HFFc6 (cell line): ENCODE results near the gene HBB. TPM values are rescaled to one million over a fixed set of nuclear protein-coding genes. Genes with fewer than 3 reads are reported as not detected.

ENCODE experiments used
- DNase-seq: peaks from one replicate; pipeline ENCODE4 v3.0.0-alpha.2; 2018
- H3K27ac Mint-ChIP-seq: 2 replicates; pipeline ENCODE4 v1.8.0; 2020; ENCODE audit warnings: mild to moderate bottlenecking, mixed read lengths
- H3K27me3 Mint-ChIP-seq: 2 replicates; pipeline ENCODE4 v1.8.0; 2021; ENCODE audit warnings: mild to moderate bottlenecking, moderate library complexity, mixed read lengths; ENCODE audit not compliant: insufficient read depth
- H3K36me3 Mint-ChIP-seq: 2 replicates; pipeline ENCODE4 v1.8.0; 2021; ENCODE audit warnings: low read depth, mixed read lengths
- H3K4me1 Mint-ChIP-seq: 2 replicates; pipeline ENCODE4 v1.8.0; 2020; ENCODE audit warnings: low read depth, mixed read lengths
- H3K4me3 Mint-ChIP-seq: 2 replicates; pipeline ENCODE4 v1.8.0; 2020; ENCODE audit warnings: mild to moderate bottlenecking, moderate library complexity, mixed read lengths
- H3K9me3 Mint-ChIP-seq: 2 replicates; pipeline ENCODE4 v1.8.0; 2020; ENCODE audit warnings: mild to moderate bottlenecking, mixed read lengths
- total RNA-seq, 6 experiments: library from RNA; stranded (reverse); fragmentation: NEBNext Ultra II Directional; extraction: Animal tissue kit (Norgen Biotek cat#: 25700); gene quantifications; 2 replicates in 1 of 6; 3 replicates in 5 of 6; pipeline ENCODE4 v1.2.3, GENCODE V29; 2021
- TF ChIP-seq, protein P1 (sequence below): fragments of 200-600 bp; sonication (generic); IDR thresholded peaks from 2 replicates; pipeline ENCODE4 v1.5.0; 2021; ENCODE audit warnings: antibody characterized with exemption, mild to moderate bottlenecking

Gene HBB
- total RNA-seq, 6 experiments from 2014 or later, result not detected

DNA sequence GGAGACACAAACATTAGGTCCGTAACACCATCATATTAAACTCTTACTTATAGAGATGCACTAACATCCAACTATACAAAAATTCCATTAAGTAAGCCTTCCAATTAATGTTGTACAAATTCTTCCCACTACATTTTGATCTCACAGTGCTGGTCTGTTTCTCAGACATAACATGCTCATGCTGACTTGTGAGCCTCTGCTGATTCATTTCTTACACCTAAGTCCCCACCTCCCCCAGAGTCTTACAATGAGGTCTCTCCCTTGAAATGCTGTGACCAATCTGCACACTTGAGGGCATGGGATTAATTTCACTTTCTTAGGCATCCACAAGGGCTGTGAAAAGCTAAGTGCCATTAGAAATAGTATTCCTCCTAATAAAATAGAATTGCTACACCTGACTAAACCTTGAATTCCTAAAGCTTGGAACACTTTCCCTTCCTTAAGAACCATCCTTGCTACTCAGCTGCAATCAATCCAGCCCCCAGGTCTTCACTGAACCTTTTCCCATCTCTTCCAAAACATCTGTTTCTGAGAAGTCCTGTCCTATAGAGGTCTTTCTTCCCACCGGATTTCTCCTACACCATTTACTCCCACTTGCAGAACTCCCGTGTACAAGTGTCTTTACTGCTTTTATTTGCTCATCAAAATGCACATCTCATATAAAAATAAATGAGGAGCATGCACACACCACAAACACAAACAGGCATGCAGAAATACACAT is 20.8 kb upstream of the HBB start:
- Mint-ChIP-seq H3K9me3 (no peaks in the 10 kb centered on the region), H3K27me3 (peaks cover 2% of the 10 kb centered on the region; the same call in 1 of the 2 replicates), H3K4me1 (peaks cover 30% of the 10 kb centered on the region), H3K4me3 (no peak overlapping the region; the same call in 1 of the 2 replicates), H3K36me3 (no peaks in the 10 kb centered on the region), H3K27ac (no peak overlapping the region)
- TF ChIP-seq, protein P1, sequence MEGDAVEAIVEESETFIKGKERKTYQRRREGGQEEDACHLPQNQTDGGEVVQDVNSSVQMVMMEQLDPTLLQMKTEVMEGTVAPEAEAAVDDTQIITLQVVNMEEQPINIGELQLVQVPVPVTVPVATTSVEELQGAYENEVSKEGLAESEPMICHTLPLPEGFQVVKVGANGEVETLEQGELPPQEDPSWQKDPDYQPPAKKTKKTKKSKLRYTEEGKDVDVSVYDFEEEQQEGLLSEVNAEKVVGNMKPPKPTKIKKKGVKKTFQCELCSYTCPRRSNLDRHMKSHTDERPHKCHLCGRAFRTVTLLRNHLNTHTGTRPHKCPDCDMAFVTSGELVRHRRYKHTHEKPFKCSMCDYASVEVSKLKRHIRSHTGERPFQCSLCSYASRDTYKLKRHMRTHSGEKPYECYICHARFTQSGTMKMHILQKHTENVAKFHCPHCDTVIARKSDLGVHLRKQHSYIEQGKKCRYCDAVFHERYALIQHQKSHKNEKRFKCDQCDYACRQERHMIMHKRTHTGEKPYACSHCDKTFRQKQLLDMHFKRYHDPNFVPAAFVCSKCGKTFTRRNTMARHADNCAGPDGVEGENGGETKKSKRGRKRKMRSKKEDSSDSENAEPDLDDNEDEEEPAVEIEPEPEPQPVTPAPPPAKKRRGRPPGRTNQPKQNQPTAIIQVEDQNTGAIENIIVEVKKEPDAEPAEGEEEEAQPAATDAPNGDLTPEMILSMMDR, result no peak
- DNase-seq, result no peak

DNA sequence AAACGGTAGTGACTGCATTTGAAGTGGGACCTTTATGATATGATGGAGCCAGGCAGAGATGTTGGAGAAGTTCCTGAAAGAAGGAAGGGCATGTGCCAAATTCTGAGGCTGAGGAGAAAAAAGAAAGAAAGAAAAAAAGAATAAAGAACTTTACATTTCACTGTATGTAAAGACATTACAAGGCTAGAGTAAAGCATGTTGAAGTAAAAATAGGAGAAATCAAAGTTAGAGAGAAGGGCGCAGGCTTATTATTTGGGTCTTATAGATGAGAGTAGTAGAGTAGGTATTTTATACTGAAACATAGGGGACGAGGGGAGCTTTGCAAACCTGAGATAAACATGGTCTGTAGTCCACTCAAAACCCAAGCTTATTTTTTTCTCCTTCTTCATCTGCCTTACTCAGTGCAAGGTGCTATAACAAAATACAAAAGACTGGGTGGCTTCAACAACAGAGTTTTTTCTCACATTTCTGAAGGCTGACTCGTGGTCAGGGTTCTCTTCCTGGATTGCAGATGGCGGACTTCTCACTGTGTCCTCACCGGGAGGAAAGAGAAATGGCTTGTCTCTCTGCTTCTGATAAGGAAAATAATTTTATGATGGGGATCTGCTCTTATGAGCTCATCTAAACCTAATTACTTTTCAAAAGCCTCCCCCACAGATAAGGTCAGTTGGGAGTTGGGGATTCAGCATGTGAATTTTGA is 20.1 kb upstream of the HBB start:
- Mint-ChIP-seq H3K9me3 (no peaks in the 10 kb centered on the region), H3K4me3 (no peak overlapping the region; the same call in 1 of the 2 replicates), H3K27me3 (no peaks in the 10 kb centered on the region), H3K4me1 (peaks cover 28% of the 10 kb centered on the region), H3K36me3 (no peaks in the 10 kb centered on the region), H3K27ac (no peak overlapping the region)
- no peak for DNase-seq
- TF ChIP-seq, protein P1, result no peak

DNA sequence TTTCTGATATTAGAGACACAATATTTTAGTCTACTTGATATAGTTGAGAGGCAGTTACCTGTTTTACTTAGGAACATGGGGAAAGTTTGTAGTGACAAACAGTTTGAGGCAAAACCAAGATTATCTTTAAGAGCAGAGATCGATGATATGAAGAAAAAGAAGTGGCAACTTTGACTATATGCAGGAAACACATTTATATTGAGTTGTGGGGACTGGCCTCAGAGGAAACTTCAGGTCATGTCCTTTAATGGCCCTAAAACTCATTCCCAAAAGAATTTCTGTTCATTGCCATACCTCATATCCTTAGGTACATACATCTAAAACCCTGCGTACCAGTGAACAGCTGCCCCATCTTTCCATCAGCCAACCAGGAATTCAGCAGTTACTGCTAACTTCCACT is 18.3 kb upstream of the HBB start:
- peaks cover 34% of the 10 kb centered on the region for H3K4me1 Mint-ChIP-seq
- no peaks in the 10 kb centered on the region for H3K9me3 Mint-ChIP-seq
- H3K36me3 Mint-ChIP-seq, result no peaks in the 10 kb centered on the region
- TF ChIP-seq, protein P1, result no peak
- H3K27me3 Mint-ChIP-seq, result no peaks in the 10 kb centered on the region
- no peak overlapping the region for H3K27ac Mint-ChIP-seq
- DNase-seq, result no peak
- H3K4me3 Mint-ChIP-seq, result no peak overlapping the region

DNA sequence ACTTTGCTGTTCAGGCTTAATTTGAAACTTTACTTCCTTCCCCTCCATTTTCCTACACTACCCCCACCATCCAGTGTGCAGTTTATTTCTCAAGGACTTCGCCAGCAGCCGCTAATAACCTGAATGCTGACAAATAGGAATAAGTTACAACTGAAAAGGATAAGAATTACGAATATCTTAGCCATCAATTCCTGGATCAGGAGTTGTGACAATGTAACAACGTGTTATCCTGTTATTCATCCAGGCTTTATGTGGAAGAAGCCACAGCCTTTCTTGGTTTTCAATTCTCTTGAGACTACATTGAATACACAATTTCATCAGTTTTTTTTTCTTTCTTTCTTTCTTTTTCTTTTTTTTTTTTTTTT is 16.9 kb upstream of the HBB start:
- no peaks in the 10 kb centered on the region for H3K27me3 Mint-ChIP-seq
- peaks cover 34% of the 10 kb centered on the region for H3K4me1 Mint-ChIP-seq
- H3K36me3 Mint-ChIP-seq, result no peaks in the 10 kb centered on the region
- no peaks in the 10 kb centered on the region for H3K9me3 Mint-ChIP-seq
- DNase-seq, result no peak
- TF ChIP-seq, protein P1, result no peak
- H3K4me3 Mint-ChIP-seq, result no peak overlapping the region
- no peak overlapping the region for H3K27ac Mint-ChIP-seq

DNA sequence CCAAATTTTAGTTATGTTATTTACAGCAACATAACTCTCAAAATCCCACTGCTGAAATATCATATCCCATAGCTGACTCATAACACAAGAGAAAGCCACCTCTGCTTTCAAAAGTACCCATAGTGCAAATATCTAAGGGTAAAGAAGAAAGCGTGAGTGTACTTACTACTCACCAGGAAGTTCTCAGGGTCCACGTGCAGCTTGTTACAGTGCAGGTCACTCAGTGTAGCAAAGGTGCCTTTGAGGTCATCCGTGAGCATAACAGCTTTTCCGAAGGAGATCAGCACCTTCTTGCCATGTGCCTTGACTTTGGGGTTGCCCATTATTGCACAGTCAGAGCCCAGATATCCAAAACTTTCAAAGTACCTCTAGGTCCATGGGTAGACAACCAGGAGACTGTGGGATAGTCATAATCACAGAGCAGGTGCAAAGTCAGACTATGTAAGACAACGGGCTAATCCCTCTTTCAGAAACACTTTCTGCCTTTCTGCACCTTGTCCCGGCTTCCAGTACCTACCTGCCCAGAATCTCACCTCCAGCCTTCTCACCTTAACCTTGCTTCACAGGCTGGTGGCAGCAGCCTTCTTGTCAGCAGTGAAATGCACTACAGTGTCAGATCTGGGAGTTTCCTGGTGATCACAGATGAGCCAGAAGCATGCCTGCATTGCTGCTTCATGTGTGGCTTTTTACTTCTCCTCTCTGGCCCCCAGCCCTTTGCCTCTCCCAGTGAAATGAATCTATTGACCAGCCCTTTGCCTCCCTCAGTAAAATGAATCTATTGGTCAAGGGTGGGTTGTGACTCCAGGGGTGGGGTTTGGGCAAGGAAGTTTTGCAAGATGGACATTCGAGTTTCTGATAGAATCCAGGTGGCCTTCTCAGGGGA is 16.3 kb upstream of the HBB start:
- Mint-ChIP-seq H3K27ac (no peak overlapping the region), H3K4me3 (no peak overlapping the region), H3K36me3 (no peaks in the 10 kb centered on the region), H3K27me3 (no peaks in the 10 kb centered on the region), H3K9me3 (no peaks in the 10 kb centered on the region), H3K4me1 (peaks cover 34% of the 10 kb centered on the region)
- no peak for DNase-seq
- TF ChIP-seq, protein P1, result no peak
